Glomerular visceral epithelial cell (primary cell): ENCODE measurements around the gene PUS1.

Source experiments
- DNase-seq: peaks from one replicate; pipeline ENCODE4 v3.0.0-alpha.2; 2016; ENCODE audit errors: extremely low spot score

PUS1 gene

DNA sequence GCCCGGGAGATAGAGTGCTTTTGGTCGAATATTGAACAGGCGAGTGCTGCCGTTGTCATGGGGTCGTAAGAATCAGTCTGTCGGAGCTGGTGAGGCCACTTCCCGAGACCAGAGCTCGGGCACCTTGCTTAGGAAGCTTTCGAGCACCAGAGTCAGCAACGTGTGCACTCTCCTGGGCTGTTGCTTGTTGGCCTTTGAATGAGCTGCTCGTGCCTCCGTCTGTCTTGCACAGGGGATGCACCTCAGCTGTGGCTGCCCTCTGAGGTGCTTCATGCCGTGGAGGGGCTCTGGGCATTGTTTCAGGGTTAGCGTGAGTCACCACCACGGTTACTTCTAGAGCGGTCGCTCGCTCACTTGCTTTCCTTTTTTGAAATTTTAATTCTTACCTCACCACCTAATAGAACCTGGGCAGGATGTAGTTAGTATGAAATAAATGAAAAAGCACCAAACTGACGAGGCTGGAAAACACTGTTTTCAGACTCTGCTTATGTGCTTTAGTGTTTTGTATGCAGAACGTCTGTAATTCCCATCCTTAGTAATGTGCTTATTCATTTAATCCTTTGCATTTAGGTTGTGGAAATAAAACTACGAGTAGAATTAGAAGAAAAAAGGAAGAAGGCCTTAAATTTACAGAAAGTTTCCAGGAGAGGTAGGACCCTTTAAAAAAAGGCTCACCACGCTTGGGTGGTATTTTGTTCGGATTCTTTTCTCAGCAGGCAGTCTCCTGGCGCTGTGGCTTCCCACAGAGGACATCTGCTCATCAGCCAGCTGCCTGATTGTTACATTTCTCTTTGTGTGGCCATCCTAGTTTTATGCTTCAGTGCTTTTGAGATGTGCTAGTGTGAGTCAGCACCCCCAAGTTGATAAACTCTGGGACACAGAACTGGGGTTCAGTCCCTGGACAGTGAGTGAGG lies 61.2 kb downstream of the PUS1 start:
- DNase-seq: peak; percentile 84

DNA sequence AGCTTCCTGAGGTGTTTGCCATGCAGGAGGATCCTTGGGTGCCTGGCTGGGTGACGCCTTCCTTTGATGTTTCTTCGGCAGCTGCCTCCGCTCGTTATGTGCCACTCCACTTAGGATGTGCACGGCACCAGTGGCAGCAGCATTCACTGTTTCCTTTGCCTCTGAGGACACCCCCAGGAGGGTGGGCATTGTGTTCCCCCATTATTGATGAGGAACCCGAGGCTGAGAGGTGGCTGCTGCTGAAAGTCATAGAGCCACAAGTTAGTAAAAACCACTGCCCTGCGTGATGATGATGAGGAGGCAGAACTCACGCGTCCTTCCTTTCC lies 61.9 kb downstream of the PUS1 start:
- DNase-seq: no peak

DNA sequence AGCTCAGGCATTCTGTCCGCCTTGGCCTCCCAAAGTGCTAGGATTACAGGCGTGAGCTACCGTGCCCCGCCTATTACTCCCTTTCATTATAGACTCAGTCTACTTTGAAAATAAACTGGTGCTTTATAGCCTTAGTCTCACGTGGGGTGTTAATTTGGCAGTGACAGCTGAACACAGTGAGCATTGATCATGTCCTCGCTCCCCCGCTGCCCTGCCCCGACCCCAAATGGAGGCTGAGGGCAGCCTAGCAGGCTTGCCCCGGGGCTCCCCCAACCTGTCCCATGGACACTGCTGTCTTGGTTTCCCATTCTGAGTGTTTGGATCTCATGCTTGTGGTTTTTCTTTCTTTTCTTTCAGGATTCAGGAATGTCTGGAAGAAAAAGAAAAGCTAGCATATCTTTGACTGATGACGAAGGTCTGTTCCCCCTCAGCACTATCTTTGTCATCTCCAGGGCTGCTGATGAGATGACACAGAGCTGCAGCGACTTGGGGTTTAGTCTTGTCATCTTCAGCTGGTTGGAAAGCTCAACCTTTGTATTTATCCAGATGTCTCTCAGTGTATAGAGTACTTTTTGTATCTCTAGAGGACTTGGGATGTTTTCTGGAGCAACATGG lies 62.8 kb downstream of the PUS1 start:
- no peak for DNase-seq

DNA sequence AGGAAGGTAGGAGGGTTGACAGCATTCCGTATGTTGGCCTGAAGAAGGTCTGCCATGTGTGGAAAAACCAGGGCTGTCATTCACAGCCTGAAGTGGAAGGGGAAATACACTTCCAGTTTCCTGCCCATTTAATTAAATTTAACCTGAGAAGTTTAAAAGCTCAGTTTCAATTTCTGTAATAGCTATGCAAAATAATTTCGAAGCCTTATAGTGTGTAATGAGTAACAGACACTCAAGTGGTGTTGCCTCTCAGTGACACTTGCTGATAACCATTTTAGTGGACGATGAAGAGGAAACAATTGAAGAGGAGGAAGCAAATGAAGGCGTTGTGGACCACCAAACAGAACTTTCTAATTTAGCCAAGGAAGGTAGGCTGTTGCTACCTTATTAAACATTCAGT lies 65.5 kb downstream of the PUS1 start:
- DNase-seq: no peak
